Measurements from ENCODE around the gene TPRN. TPM values are rescaled to one million over a fixed set of nuclear protein-coding genes. Genes with fewer than 3 reads are reported as not detected.

The TPRN gene
- total and polyA plus RNA-seq, 12 donors, result 10.2 to 31.5 (median 20.4) TPM

GRCh38 chr9:137234055-137234697, 33.6 kb upstream of the TPRN start:
- WGBS, 2 donors, result 58 to 71% methylated on average over 33 to 40 of the region's 40 CpGs
- Histone ChIP-seq H3K27ac (no peak overlapping the region), H3K4me1 (peaks cover 11 to 36% (median 23%) of the 10 kb centered on the region in 9 donors), H3K27me3 (peaks cover 16 to 57% (median 52%) of the 10 kb centered on the region in 7 donors), H3K9me3 (no peaks in the 10 kb centered on the region), H3K36me3 (no peaks in the 10 kb centered on the region), H3K4me3 (no peak overlapping the region)
- ATAC-seq (no peak), DNase-seq (no peak)
- intact Hi-C loops (cut with DNase I), result loop anchor here in 1 of 10 donors (10.0 kb wide), 1 partner anchor 449 kb away; no protein-coding TSS in a partner anchor
- no peak for TF ChIP-seq CTCF (IDR thresholded peaks at IDR 0.05)

- Histone ChIP-seq H3K9me3 (no peaks in the 10 kb centered on the region), H3K27me3 (peaks cover 16 to 65% (median 60%) of the 10 kb centered on the region in 7 donors), H3K27ac (no peak overlapping the region), H3K4me3 (no peak overlapping the region), H3K4me1 (peaks cover 11 to 28% (median 18%) of the 10 kb centered on the region in 9 donors), H3K36me3 (no peaks in the 10 kb centered on the region)
- DNase-seq, result no peak
- no peak for ATAC-seq
- TF ChIP-seq CTCF (IDR thresholded peaks at IDR 0.05), result no peak
- WGBS, 2 donors, result 77% methylated on average over 40 of the region's 40 CpGs
- intact Hi-C loops (cut with DNase I), result loop anchor here in 1 of 10 donors (10.0 kb wide), 1 partner anchor 449 kb away; no protein-coding TSS in a partner anchor
Observed at GRCh38 chr9:137233143-137233980, 32.8 kb upstream of the TPRN start.

- intact Hi-C loops (cut with DNase I), result loop anchor here in 1 of 10 donors (10.0 kb wide), 1 partner anchor 448 kb away; no protein-coding TSS in a partner anchor
- no peak for ATAC-seq
- WGBS, 2 donors, result 69 to 83% methylated on average over 24 of the region's 24 CpGs
Observed at GRCh38 chr9:137232510-137232909, 32.0 kb upstream of the TPRN start.

More at GRCh38 chr9:137232510-137232909, 32.0 kb upstream of the TPRN start:
- no peak overlapping the region for H3K4me3 ChIP-seq
- no peaks in the 10 kb centered on the region for H3K36me3 ChIP-seq
- H3K9me3 ChIP-seq, result no peaks in the 10 kb centered on the region
- H3K27ac ChIP-seq, result no peak overlapping the region
- no peak for DNase-seq
- peaks cover 16 to 69% (median 64%) of the 10 kb centered on the region in 7 donors for H3K27me3 ChIP-seq
- peaks cover 11 to 21% (median 16%) of the 10 kb centered on the region in 9 donors for H3K4me1 ChIP-seq
- TF ChIP-seq CTCF (IDR thresholded peaks at IDR 0.05), result no peak

Measured in heart right ventricle (tissue), 16 donors.